Vagina (tissue), 2 donors: ENCODE data around the gene ROR1.

Experiments used
- CTCF ChIP-seq, 3 experiments: fragments of 450-650 bp in 2 of 3; fragments of 200-600 bp in 1 of 3; sonication (generic) in 1 of 3; IDR thresholded peaks; one replicate each; pipeline ENCODE4 v1.5.1; 2017 to 2019; ENCODE audit warnings: antibody characterized with exemption in 3 of 3, mild to moderate bottlenecking in 2 of 3, moderate library complexity in 2 of 3
- POLR2A ChIP-seq, 2 donors: fragments of 450-650 bp; IDR thresholded peaks; one replicate each; pipeline ENCODE4 v1.6.1; 2017; ENCODE audit warnings: antibody characterized with exemption in 2 of 2, mild to moderate bottlenecking in 2 of 2, moderate library complexity in 2 of 2
- POLR2AphosphoS5 ChIP-seq, 2 donors: sonication (generic); formaldehyde crosslinking; IDR thresholded peaks; one replicate each; pipeline ENCODE4 v1.9.0; 2017; ENCODE audit warnings: antibody characterized with exemption in 2 of 2, mild to moderate bottlenecking in 2 of 2, low read depth in 1 of 2; ENCODE audit not compliant: insufficient read depth in 1 of 2

DNA sequence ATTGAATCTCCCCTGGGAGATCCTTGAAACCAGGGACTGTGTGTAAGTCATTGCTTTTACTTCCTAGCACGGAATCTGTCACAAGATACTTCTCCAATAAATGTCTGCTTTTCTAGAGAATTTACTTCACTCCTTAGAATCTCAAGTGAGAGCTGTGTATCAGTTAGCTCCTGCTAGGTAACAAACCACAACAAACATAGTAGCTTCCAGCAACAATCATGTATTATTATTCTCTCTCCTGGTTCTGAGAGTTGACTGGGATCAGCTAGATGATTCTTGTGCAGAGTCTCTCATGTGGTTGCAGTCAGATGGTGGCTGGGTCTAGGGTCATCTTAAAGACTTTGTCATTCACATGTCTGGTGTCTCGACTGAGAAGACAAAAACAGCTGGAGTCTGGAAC, 262.7 kb downstream of the ROR1 start:
- TF ChIP-seq CTCF (IDR thresholded peaks at IDR 0.05) (no peak), POLR2A (IDR thresholded peaks at IDR 0.05) (no peak), POLR2AphosphoS5 (IDR thresholded peaks at IDR 0.05; ENCODE audit: insufficient read depth in 1 of 2, low read depth in 1 of 2) (no peak)
